Measurements from ENCODE around the gene NRSN1. TPM values are rescaled to one million over a fixed set of nuclear protein-coding genes. Genes with fewer than 3 reads are reported as not detected.

NRSN1 gene, protein sequence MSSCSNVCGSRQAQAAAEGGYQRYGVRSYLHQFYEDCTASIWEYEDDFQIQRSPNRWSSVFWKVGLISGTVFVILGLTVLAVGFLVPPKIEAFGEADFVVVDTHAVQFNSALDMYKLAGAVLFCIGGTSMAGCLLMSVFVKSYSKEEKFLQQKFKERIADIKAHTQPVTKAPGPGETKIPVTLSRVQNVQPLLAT
- not detected in 5 replicates for total RNA-seq (2022; extraction: Qiagen RNA extraction; ENCODE audit: low read depth)

DNA sequence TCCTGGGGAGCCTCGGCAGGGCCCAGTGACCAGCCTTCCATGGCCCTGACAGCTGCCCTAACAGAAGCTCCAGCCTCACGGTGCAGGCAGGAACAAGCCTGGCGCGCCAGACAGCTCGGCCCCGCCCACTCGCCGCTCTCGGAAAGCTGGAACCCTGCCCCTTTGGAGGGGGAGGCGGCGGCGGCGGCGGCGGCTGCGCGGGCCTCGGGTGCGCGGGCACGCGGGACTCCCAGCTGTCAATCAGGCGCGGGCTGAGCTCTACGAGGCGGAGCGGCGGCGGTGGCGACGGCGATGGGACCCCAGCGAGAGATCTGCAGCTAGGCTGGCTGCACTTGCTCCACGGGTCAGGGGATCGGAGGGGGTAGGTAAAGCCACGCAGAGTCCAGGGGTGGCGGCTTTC lies at the start of gene NRSN1:
NRSN1 (plus strand) TSS at position 236 of the 400 bp plus-strand sequence. CDS start 8,113 bp downstream, outside the sequence.

Other genes with a start within 250 kb of the NRSN1 start
- 2.3 to 3.3 TPM (median 2.5 TPM) in 5 replicates for gene DCDC2, start 231.8 kb downstream of the NRSN1 start, total RNA-seq (2022; extraction: Qiagen RNA extraction; ENCODE audit: low read depth)